GM12878 (cell line): Measurements from ENCODE around the gene SRPX2. TPM values are rescaled to one million over a fixed set of nuclear protein-coding genes. Genes with fewer than 3 reads are reported as not detected.

Experiments
- ATAC-seq: fragments of 200-7000 bp; cut with Tn5 transposase; 3 replicates; pipeline ENCODE4 v1.9.1; 2020; ENCODE audit warnings: mild to moderate bottlenecking, moderate library complexity
- BruUV-seq: library from RNA; stranded (reverse); fragments of 400-500 nt; replicated peaks from 2 replicates; lab custom pipeline; 2021; lab: Mats Ljungman, UMichigan
- CTCF ChIA-PET: fragments of 300-600 bp; sonication (Branson Sonifier 250); formaldehyde crosslinking; extraction: SDS; loops from one replicate; lab custom pipeline; 2021; ENCODE audit warnings: inconsistent platforms; lab: Yijun Ruan, JAX
- POLR2A ChIA-PET: fragments of 350-600 bp; formaldehyde crosslinking; extraction: SDS; loops from one replicate; lab custom pipeline; 2021; ENCODE audit warnings: inconsistent platforms; lab: Charles Lee
- RAD21 ChIA-PET: fragments of 300-600 bp; sonication (Branson Sonifier 250); formaldehyde crosslinking; loops from one replicate; lab custom pipeline; 2023; ENCODE audit warnings: antibody characterized with exemption; ENCODE audit not compliant: unreplicated experiment; lab: Charles Lee
- SMC1A ChIA-PET: fragments of 300-600 bp; sonication (Branson Sonifier 250); formaldehyde crosslinking; loops from one replicate; lab custom pipeline; 2023; ENCODE audit not compliant: unreplicated experiment, uncharacterized antibody; lab: Charles Lee
- DNase-seq: peaks from one replicate; pipeline ENCODE4 v3.0.0-alpha.2; 2011; ENCODE audit warnings: low read depth, low spot score
- FAIRE-seq: peaks from 3 replicates; lab custom pipeline; 2011; peaks lifted over from hg19 to GRCh38; lab: Jason Lieb, UNC
- H2AFZ ChIP-seq: 2 replicates; pipeline ENCODE4 v1.6.0; 2011; ENCODE audit warnings: low read depth, low read length, control low read depth; ENCODE audit not compliant: control insufficient read depth
- H3K27ac ChIP-seq: 2 replicates; pipeline ENCODE4 v1.5.1; 2011; ENCODE audit warnings: control low read depth; ENCODE audit not compliant: control insufficient read depth, insufficient read depth
- H3K27me3 ChIP-seq, 2 experiments: replicated peaks in 1 of 2; 2 replicates each; pipeline versions ENCODE4 v1.6.0 to v1.6.1; 2011; ENCODE audit warnings: low read length in 1 of 2; ENCODE audit not compliant: control insufficient read depth in 2 of 2, insufficient read depth in 2 of 2
- H3K36me3 ChIP-seq, 2 experiments: 2 replicates each; pipeline ENCODE4 v1.5.1; 2011; ENCODE audit warnings: low read length in 1 of 2; ENCODE audit not compliant: control insufficient read depth in 2 of 2, insufficient read depth in 2 of 2
- H3K4me1 ChIP-seq: 2 replicates; pipeline ENCODE4 v1.6.1; 2011; ENCODE audit warnings: mild to moderate bottlenecking, low read length, moderate library complexity, mixed read lengths; ENCODE audit not compliant: control insufficient read depth, insufficient read depth
- H3K4me2 ChIP-seq: 2 replicates; pipeline ENCODE4 v1.6.0; 2011; ENCODE audit warnings: control low read depth; ENCODE audit not compliant: control insufficient read depth, insufficient read depth
- H3K4me3 ChIP-seq: fragments of 200-600 bp; sonication (generic); 2 replicates; pipeline ENCODE4 v1.5.1; 2016
- H3K79me2 ChIP-seq: 2 replicates; pipeline ENCODE4 v1.6.0; 2011; ENCODE audit warnings: low read length; ENCODE audit not compliant: control insufficient read depth, insufficient read depth
- H3K9ac ChIP-seq: 2 replicates; pipeline ENCODE4 v1.8.0; 2011; ENCODE audit warnings: low read length, control low read depth, mixed read lengths; ENCODE audit not compliant: control insufficient read depth, insufficient read depth
- H3K9me3 ChIP-seq: replicated peaks from 3 replicates; pipeline ENCODE4 v1.5.1; 2011; ENCODE audit warnings: mild to moderate bottlenecking, low read length; ENCODE audit not compliant: control insufficient read depth, insufficient read depth
- H4K20me1 ChIP-seq: 2 replicates; pipeline ENCODE4 v1.6.0; 2011; ENCODE audit not compliant: control insufficient read depth, insufficient read depth
- CBX5 ChIP-seq: sonication (generic); IDR thresholded peaks from 2 replicates; pipeline ENCODE4 v1.6.1; 2016; ENCODE audit warnings: low read depth, moderate library complexity, mild to moderate bottlenecking, inconsistent platforms
- CHD1 ChIP-seq: IDR thresholded peaks from 2 replicates; pipeline ENCODE4 v1.6.1; 2012; ENCODE audit warnings: low read depth, low read length, improper control_type of control experiment
- DPF2 ChIP-seq: fragments of 450-650 bp; IDR thresholded peaks from 2 replicates; pipeline ENCODE4 v1.6.1; 2017; ENCODE audit warnings: mild to moderate bottlenecking
- EED ChIP-seq: sonication (generic); IDR thresholded peaks from 2 replicates; pipeline ENCODE4 v1.6.1; 2016; ENCODE audit warnings: antibody characterized with exemption, low read depth
- IKZF1 ChIP-seq: fragments of 450-650 bp; conservative IDR thresholded peaks from 2 replicates; pipeline ENCODE4 v1.6.1; 2017; ENCODE audit warnings: antibody characterized with exemption, mild to moderate bottlenecking
- LARP7 ChIP-seq: fragments of 450-650 bp; IDR thresholded peaks from 2 replicates; pipeline ENCODE4 v1.6.1; 2017; ENCODE audit warnings: mild to moderate bottlenecking
- MYB ChIP-seq: fragments of 150-350 bp; IDR thresholded peaks from 2 replicates; pipeline ENCODE4 v1.6.1; 2014; ENCODE audit warnings: mild to moderate bottlenecking, low read depth, low read length, borderline replicate concordance
- POLR2AphosphoS5 ChIP-seq: IDR thresholded peaks from 2 replicates; pipeline ENCODE4 v1.6.1; 2011; ENCODE audit warnings: mild to moderate bottlenecking, low read length, inconsistent platforms
- RUNX3 ChIP-seq: IDR thresholded peaks from 2 replicates; pipeline ENCODE4 v1.6.1; 2012; ENCODE audit warnings: low read length, inconsistent platforms
- SMAD1 ChIP-seq: fragments of 450-650 bp; IDR thresholded peaks from 2 replicates; pipeline ENCODE4 v1.6.1; 2018; ENCODE audit warnings: mild to moderate bottlenecking, low read depth; ENCODE audit not compliant: partially characterized antibody
- SMARCA5 ChIP-seq: fragments of 450-650 bp; IDR thresholded peaks from 2 replicates; pipeline ENCODE4 v1.6.1; 2017; ENCODE audit warnings: mild to moderate bottlenecking
- TAF1 ChIP-seq: IDR thresholded peaks from 2 replicates; pipeline ENCODE4 v1.6.1; 2011; ENCODE audit warnings: mild to moderate bottlenecking, low read depth, low read length, borderline replicate concordance
- ZNF274 ChIP-seq: IDR thresholded peaks from one replicate; pipeline ENCODE4 v1.8.0; 2011; ENCODE audit not compliant: insufficient read length, insufficient read depth
- ZSCAN29 ChIP-seq: fragments of 450-650 bp; IDR thresholded peaks from 2 replicates; pipeline ENCODE4 v1.6.1; 2017; ENCODE audit warnings: mild to moderate bottlenecking, moderate library complexity
- WGBS: methylation state at CpG from one replicate; pipeline ENCODE4 v1.1.6; 2016; ENCODE audit warnings: low lambda C conversion rate; ENCODE audit not compliant: insufficient replicate concordance, insufficient coverage; ENCODE audit errors: missing lambda C conversion rate; 5-methylcytosine and 5-hydroxymethylcytosine counted together
- in situ Hi-C: fragments of 300-500 bp; cut with MboI; formaldehyde crosslinking; loops from 9 replicates; pipeline ENCODE4 v1.14.3; 2018; ENCODE audit warnings: mixed read lengths
- intact Hi-C: fragments of 100-400 bp; cut with micrococcal nuclease; formaldehyde crosslinking; loops from one replicate; pipeline ENCODE4 v1.14.2; 2022; ENCODE audit not compliant: unreplicated experiment
- polyA plus RNA-seq, 11 experiments: library from polyadenylated mRNA; depleted of rRNA in 4 of 11; unstranded in 6 of 11; stranded (reverse) in 5 of 11; fragments of >200 nt; fragmentation: Nextera tagmentation in 4 of 11; fragmentation: Illumina TruSeq in 1 of 11; extraction: Ambion mirVana in 4 of 11; extraction: Trizol in 1 of 11; gene quantifications; 1 replicate in 1 of 11; 2 replicates in 10 of 11; pipeline versions ENCODE4 v1.2.1 to v1.2.3, GENCODE V29; 2011 to 2016; ENCODE audit warnings: inconsistent platforms in 2 of 11, missing spikeins in 2 of 11, low read depth in 1 of 11
- total RNA-seq, 4 experiments: library from RNA; depleted of rRNA in 3 of 4; stranded (reverse); fragments of >200 nt in 3 of 4; fragmentation: Illumina TruSeq in 1 of 4; extraction: Trizol in 1 of 4; gene quantifications; 2 replicates each; pipeline versions ENCODE4 v1.2.1 to v1.2.3, GENCODE V29; 2013 to 2021
- TF ChIP-seq, protein P1 (sequence below): fragments of 450-650 bp; IDR thresholded peaks from 2 replicates; pipeline ENCODE4 v1.6.1; 2016; ENCODE audit warnings: mild to moderate bottlenecking
- TF ChIP-seq, protein P2 (sequence below): IDR thresholded peaks from 2 replicates; pipeline ENCODE4 v1.6.1; 2011; ENCODE audit warnings: low read depth, low read length, improper control_type of control experiment, borderline replicate concordance
- TF ChIP-seq, protein P3 (sequence below): fragments of 450-650 bp; formaldehyde crosslinking; IDR thresholded peaks from 2 replicates; pipeline ENCODE4 v1.5.0; 2022; ENCODE audit warnings: mild to moderate bottlenecking, missing genetic modification characterization

Gene SRPX2
- total and polyA plus RNA-seq, 10 of the 15 experiments (the other 5 are each of a cell fraction or from before 2014, with no cell fraction given) = not detected

- TF ChIP-seq SMAD1 (no peak), IKZF1 (no peak), CBX5 (no peak), POLR2AphosphoS5 (no peak)
Measured at GRCh38 chrX:100700809-100701208, 56.8 kb downstream of the SRPX2 start (continued).

- no TSS peak for BruUV-seq
- H3K27me3 ChIP-seq = peaks cover 0 to 1% of the 10 kb centered on the region in 2 experiments; a peak in 2 of 4 replicates
- SMC1A ChIA-PET = no interaction called here
- TF ChIP-seq, protein P1, sequence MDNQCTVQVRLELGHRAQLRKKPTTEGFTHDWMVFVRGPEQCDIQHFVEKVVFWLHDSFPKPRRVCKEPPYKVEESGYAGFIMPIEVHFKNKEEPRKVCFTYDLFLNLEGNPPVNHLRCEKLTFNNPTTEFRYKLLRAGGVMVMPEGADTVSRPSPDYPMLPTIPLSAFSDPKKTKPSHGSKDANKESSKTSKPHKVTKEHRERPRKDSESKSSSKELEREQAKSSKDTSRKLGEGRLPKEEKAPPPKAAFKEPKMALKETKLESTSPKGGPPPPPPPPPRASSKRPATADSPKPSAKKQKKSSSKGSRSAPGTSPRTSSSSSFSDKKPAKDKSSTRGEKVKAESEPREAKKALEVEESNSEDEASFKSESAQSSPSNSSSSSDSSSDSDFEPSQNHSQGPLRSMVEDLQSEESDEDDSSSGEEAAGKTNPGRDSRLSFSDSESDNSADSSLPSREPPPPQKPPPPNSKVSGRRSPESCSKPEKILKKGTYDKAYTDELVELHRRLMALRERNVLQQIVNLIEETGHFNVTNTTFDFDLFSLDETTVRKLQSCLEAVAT = no peak
- no peak for TF ChIP-seq SMARCA5
- TF ChIP-seq EED = no peak
- TF ChIP-seq RUNX3 = no peak
- no peak for TF ChIP-seq MYB
- TF ChIP-seq ZNF274 = no peak
- TF ChIP-seq, protein P2, sequence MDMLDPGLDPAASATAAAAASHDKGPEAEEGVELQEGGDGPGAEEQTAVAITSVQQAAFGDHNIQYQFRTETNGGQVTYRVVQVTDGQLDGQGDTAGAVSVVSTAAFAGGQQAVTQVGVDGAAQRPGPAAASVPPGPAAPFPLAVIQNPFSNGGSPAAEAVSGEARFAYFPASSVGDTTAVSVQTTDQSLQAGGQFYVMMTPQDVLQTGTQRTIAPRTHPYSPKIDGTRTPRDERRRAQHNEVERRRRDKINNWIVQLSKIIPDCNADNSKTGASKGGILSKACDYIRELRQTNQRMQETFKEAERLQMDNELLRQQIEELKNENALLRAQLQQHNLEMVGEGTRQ = no peak
- no peak for TF ChIP-seq CHD1
- TF ChIP-seq CBX5 = no peak
- no peak for TF ChIP-seq ZSCAN29
- TF ChIP-seq, protein P3, sequence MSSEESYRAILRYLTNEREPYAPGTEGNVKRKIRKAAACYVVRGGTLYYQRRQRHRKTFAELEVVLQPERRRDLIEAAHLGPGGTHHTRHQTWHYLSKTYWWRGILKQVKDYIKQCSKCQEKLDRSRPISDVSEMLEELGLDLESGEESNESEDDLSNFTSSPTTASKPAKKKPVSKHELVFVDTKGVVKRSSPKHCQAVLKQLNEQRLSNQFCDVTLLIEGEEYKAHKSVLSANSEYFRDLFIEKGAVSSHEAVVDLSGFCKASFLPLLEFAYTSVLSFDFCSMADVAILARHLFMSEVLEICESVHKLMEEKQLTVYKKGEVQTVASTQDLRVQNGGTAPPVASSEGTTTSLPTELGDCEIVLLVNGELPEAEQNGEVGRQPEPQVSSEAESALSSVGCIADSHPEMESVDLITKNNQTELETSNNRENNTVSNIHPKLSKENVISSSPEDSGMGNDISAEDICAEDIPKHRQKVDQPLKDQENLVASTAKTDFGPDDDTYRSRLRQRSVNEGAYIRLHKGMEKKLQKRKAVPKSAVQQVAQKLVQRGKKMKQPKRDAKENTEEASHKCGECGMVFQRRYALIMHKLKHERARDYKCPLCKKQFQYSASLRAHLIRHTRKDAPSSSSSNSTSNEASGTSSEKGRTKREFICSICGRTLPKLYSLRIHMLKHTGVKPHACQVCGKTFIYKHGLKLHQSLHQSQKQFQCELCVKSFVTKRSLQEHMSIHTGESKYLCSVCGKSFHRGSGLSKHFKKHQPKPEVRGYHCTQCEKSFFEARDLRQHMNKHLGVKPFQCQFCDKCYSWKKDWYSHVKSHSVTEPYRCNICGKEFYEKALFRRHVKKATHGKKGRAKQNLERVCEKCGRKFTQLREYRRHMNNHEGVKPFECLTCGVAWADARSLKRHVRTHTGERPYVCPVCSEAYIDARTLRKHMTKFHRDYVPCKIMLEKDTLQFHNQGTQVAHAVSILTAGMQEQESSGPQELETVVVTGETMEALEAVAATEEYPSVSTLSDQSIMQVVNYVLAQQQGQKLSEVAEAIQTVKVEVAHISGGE = no peak
- TF ChIP-seq DPF2 = no peak
- TF ChIP-seq LARP7 = no peak
- TF ChIP-seq POLR2AphosphoS5 = no peak
- TF ChIP-seq TAF1 = no peak
- TF ChIP-seq, all 136 proteins: peak for 0
- in situ Hi-C loops (no loop called here), intact Hi-C loops (no loop called here)
- no peaks in the 10 kb centered on the region for H4K20me1 ChIP-seq
- H2AFZ ChIP-seq = no peak overlapping the region
- H3K9me3 ChIP-seq = no peaks in the 10 kb centered on the region
- POLR2A ChIA-PET = no interaction called here
- H3K27ac ChIP-seq = no peak overlapping the region
- ATAC-seq = no peak
- no peak overlapping the region for H3K4me2 ChIP-seq
- H3K4me3 ChIP-seq = no peak overlapping the region
- H3K9ac ChIP-seq = no peak overlapping the region
- no peaks in the 10 kb centered on the region for H3K4me1 ChIP-seq
- DNase-seq = no peak
- H3K79me2 ChIP-seq = no peaks in the 10 kb centered on the region
- WGBS = 2% methylated on average over 3 of the region's 3 CpGs
- RAD21 ChIA-PET = no interaction called here
- no peaks in the 10 kb centered on the region for H3K36me3 ChIP-seq
- CTCF ChIA-PET = no interaction called here
- no peak for FAIRE-seq
Measured at GRCh38 chrX:100704581-100705203, 60.7 kb downstream of the SRPX2 start.
